Gastrocnemius medialis (tissue), 4 donors: ENCODE measurements around the gene AFDN.

Source experiments
- CTCF ChIP-seq, 5 experiments: fragments of 450-650 bp in 3 of 5; fragments of 200-600 bp in 2 of 5; sonication (generic) in 2 of 5; IDR thresholded peaks in 4 of 5; conservative IDR thresholded peaks in 1 of 5; 1 replicate in 4 of 5; 2 replicates in 1 of 5; pipeline ENCODE4 v1.5.1; 2016 to 2019; ENCODE audit warnings: antibody characterized with exemption in 5 of 5, mild to moderate bottlenecking in 3 of 5, moderate library complexity in 3 of 5
- POLR2A ChIP-seq, 2 donors: fragments of 450-650 bp; IDR thresholded peaks; one replicate each; pipeline ENCODE4 v1.6.1; 2017; ENCODE audit warnings: antibody characterized with exemption in 2 of 2, mild to moderate bottlenecking in 2 of 2, moderate library complexity in 2 of 2

GRCh38 chr6:167795321-167795811 is 31.3 kb upstream of the AFDN start:
- TF ChIP-seq CTCF (IDR thresholded peaks at IDR 0.05 in 4 of 5, conservative IDR thresholded peaks at IDR 0.05 in 1 of 5): no peak
- no peak for TF ChIP-seq POLR2A (IDR thresholded peaks at IDR 0.05)
